Ishikawa (cell line): ENCODE results near the gene ATAD3B.

ENCODE experiments used
- CEBPB ChIP-seq: IDR thresholded peaks from 2 replicates; pipeline ENCODE4 v1.6.1; 2012
- CREB1 ChIP-seq: IDR thresholded peaks from 2 replicates; pipeline ENCODE4 v1.6.1; 2012; ENCODE audit warnings: low read depth
- EGR1 ChIP-seq: IDR thresholded peaks from 2 replicates; pipeline ENCODE4 v1.6.1; 2012
- EP300 ChIP-seq: IDR thresholded peaks from 2 replicates; pipeline ENCODE4 v1.6.1; 2012; ENCODE audit warnings: borderline replicate concordance
- FOXM1 ChIP-seq: IDR thresholded peaks from 2 replicates; pipeline ENCODE4 v1.6.1; 2012; ENCODE audit warnings: low read depth, borderline replicate concordance
- MAX ChIP-seq: IDR thresholded peaks from 2 replicates; pipeline ENCODE4 v1.6.1; 2012
- NFIC ChIP-seq: IDR thresholded peaks from 2 replicates; pipeline ENCODE4 v1.6.1; 2012
- RAD21 ChIP-seq: IDR thresholded peaks from 2 replicates; pipeline ENCODE4 v1.6.1; 2012; ENCODE audit warnings: low read depth
- REST ChIP-seq: IDR thresholded peaks from 2 replicates; pipeline ENCODE4 v1.6.1; 2012; ENCODE audit warnings: low read depth, mild to moderate bottlenecking
- TAF1 ChIP-seq: IDR thresholded peaks from 2 replicates; pipeline ENCODE4 v1.6.1; 2012; ENCODE audit warnings: low read depth, mild to moderate bottlenecking
- TCF12 ChIP-seq: IDR thresholded peaks from 2 replicates; pipeline ENCODE4 v1.6.1; 2012; ENCODE audit warnings: low read depth
- TEAD4 ChIP-seq: IDR thresholded peaks from 2 replicates; pipeline ENCODE4 v1.6.1; 2012
- USF1 ChIP-seq: IDR thresholded peaks from 2 replicates; pipeline ENCODE4 v1.6.1; 2012
- YY1 ChIP-seq: IDR thresholded peaks from 2 replicates; pipeline ENCODE4 v1.6.1; 2012; ENCODE audit warnings: low read depth
- ZBTB7A ChIP-seq: IDR thresholded peaks from 2 replicates; pipeline ENCODE4 v1.6.1; 2012; ENCODE audit warnings: low read depth

The ATAD3B gene

GRCh38 chr1:1529936-1530335 is 58.4 kb downstream of the ATAD3B start:
- TF ChIP-seq EP300 (no peak), RAD21 (no peak), CEBPB (no peak), ZBTB7A (no peak), TEAD4 (no peak), TCF12 (no peak), NFIC (no peak), EGR1 (no peak), YY1 (no peak), TAF1 (no peak), FOXM1 (no peak), MAX (no peak)

GRCh38 chr1:1531947-1532346 is 60.4 kb downstream of the ATAD3B start:
- TF ChIP-seq USF1: no peak
- no peak for TF ChIP-seq TEAD4
- TF ChIP-seq EP300: no peak
- TF ChIP-seq MAX: no peak
- TF ChIP-seq EGR1: no peak
- no peak for TF ChIP-seq REST
- no peak for TF ChIP-seq TAF1
- TF ChIP-seq ZBTB7A: no peak
- no peak for TF ChIP-seq FOXM1
- TF ChIP-seq NFIC: no peak
- no peak for TF ChIP-seq CEBPB
- no peak for TF ChIP-seq TCF12
- TF ChIP-seq CREB1: no peak
- no peak for TF ChIP-seq RAD21
- no peak for TF ChIP-seq YY1

- TF ChIP-seq NFIC: no peak
- TF ChIP-seq MAX: no peak
- TF ChIP-seq ZBTB7A: no peak; the same call in 1 of the 2 replicates
- TF ChIP-seq CREB1: no peak
- no peak for TF ChIP-seq TCF12
- TF ChIP-seq YY1: no peak
- no peak for TF ChIP-seq CEBPB
- TF ChIP-seq TEAD4: no peak
- no peak for TF ChIP-seq EGR1
- TF ChIP-seq TAF1: no peak
- no peak for TF ChIP-seq EP300
- no peak for TF ChIP-seq FOXM1
- no peak for TF ChIP-seq RAD21
- TF ChIP-seq USF1: no peak
- TF ChIP-seq REST: no peak
Measured at GRCh38 chr1:1534401-1535154, 63.0 kb downstream of the ATAD3B start.

GRCh38 chr1:1535201-1536018 is 63.8 kb downstream of the ATAD3B start:
- TF ChIP-seq EP300: no peak
- no peak for TF ChIP-seq TAF1
- no peak for TF ChIP-seq FOXM1
- TF ChIP-seq REST: no peak
- TF ChIP-seq CEBPB: no peak
- no peak for TF ChIP-seq CREB1
- no peak for TF ChIP-seq TEAD4
- no peak for TF ChIP-seq ZBTB7A
- no peak for TF ChIP-seq TCF12
- TF ChIP-seq MAX: no peak
- no peak for TF ChIP-seq RAD21
- no peak for TF ChIP-seq EGR1
- TF ChIP-seq NFIC: no peak
- no peak for TF ChIP-seq USF1
- TF ChIP-seq YY1: no peak
